ENCODE results near the gene ASZ1. TPM values are rescaled to one million over a fixed set of nuclear protein-coding genes. Genes with fewer than 3 reads are reported as not detected.

Gene ASZ1
- total and polyA plus RNA-seq, 2 donors (not counting 1 experiment from before 2014, with no cell fraction given) = not detected

DNA sequence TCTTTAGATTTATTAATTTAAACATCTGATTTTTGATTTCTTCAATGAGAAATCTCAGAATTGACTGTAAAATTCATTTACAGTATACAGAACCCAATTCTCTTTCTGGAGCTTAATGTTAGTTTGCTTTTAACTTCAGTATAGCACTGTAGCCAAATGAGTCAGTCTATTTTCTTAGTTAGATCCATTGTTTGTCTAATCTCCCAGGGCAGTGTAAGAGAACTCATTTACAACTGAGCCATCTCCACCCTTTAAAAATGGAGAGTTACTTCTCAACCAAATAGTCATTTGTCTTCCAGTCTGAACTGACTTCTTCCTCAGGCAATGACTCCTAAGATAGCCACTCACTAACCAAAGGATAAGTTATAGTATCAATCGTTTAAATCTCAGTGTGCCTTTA lies 101.5 kb downstream of the ASZ1 start:
- no peaks in the 10 kb centered on the region for H4K20me1 ChIP-seq (ENCODE audit: control insufficient read depth, insufficient read depth, low read length, poor library complexity, severe bottlenecking)
- Mint-ChIP-seq H3K4me3 (no peak overlapping the region), H3K27ac (no peak overlapping the region), H3K27me3 (peaks cover 49% of the 10 kb centered on the region), H3K9me3 (ENCODE audit: insufficient read depth) (peaks cover 1% of the 10 kb centered on the region), H3K4me1 (peaks cover 2% of the 10 kb centered on the region)
- peaks cover 0 to 36% (median 14%) of the 10 kb centered on the region in 4 experiments for H3K27me3 ChIP-seq (replicated peaks in 1 of 4; ENCODE audit: control extremely low read depth in 1 of 4, control insufficient read depth in 3 of 4, insufficient read depth in 4 of 4, low read length in 3 of 4)
- TF ChIP-seq EZH2 (IDR thresholded peaks at IDR 0.05; ENCODE audit: borderline replicate concordance, insufficient read depth, low read depth, low read length, poor library complexity, severe bottlenecking) = no peak
- TF ChIP-seq, protein P1, sequence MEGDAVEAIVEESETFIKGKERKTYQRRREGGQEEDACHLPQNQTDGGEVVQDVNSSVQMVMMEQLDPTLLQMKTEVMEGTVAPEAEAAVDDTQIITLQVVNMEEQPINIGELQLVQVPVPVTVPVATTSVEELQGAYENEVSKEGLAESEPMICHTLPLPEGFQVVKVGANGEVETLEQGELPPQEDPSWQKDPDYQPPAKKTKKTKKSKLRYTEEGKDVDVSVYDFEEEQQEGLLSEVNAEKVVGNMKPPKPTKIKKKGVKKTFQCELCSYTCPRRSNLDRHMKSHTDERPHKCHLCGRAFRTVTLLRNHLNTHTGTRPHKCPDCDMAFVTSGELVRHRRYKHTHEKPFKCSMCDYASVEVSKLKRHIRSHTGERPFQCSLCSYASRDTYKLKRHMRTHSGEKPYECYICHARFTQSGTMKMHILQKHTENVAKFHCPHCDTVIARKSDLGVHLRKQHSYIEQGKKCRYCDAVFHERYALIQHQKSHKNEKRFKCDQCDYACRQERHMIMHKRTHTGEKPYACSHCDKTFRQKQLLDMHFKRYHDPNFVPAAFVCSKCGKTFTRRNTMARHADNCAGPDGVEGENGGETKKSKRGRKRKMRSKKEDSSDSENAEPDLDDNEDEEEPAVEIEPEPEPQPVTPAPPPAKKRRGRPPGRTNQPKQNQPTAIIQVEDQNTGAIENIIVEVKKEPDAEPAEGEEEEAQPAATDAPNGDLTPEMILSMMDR (IDR thresholded peaks at IDR 0.05) = no peak
- no peaks in the 10 kb centered on the region for H3K4me1 ChIP-seq (ENCODE audit: control insufficient read depth in 2 of 2, insufficient read depth in 2 of 2, low read length in 2 of 2)
- no peaks in the 10 kb centered on the region for H3K36me3 ChIP-seq (replicated peaks in 1 of 2; ENCODE audit: control extremely low read depth in 1 of 2, control insufficient read depth in 1 of 2, extremely low read depth in 1 of 2, insufficient read depth in 2 of 2, low read length in 1 of 2)
- no peak overlapping the region for H3K27ac ChIP-seq (ENCODE audit: low read length in 2 of 2)
- intact Hi-C loops (cut with micrococcal nuclease) = no loop called here
- WGBS (ENCODE audit: insufficient coverage) = 100% methylated on average over 1 of the region's 1 CpG
- ChIA-PET POLR2A (no interaction called here), CTCF (no interaction called here)
- no peak overlapping the region for H2AFZ ChIP-seq (ENCODE audit: insufficient read depth, low read depth, low read length, poor library complexity, severe bottlenecking)
- DNase-seq (no peak), ATAC-seq (ENCODE audit: low read depth) (no peak)
- H3K4me3 ChIP-seq (ENCODE audit: control extremely low read depth in 1 of 5, extremely low read depth in 1 of 5, insufficient read depth in 1 of 5, low read depth in 2 of 5, low read length in 4 of 5) = no peak overlapping the region
- H3K4me2 ChIP-seq (replicated peaks; ENCODE audit: low read depth, low read length, poor library complexity, severe bottlenecking) = no peak overlapping the region
- H3K79me2 ChIP-seq (ENCODE audit: control insufficient read depth, insufficient read depth, low read length) = no peaks in the 10 kb centered on the region
- peaks cover 0 to 12% (median 0%) of the 10 kb centered on the region in 3 donors for H3K9me3 ChIP-seq (ENCODE audit: control extremely low read depth in 1 of 3, control insufficient read depth in 2 of 3, insufficient read depth in 1 of 3, low read length in 2 of 3)
- H3K9ac ChIP-seq (ENCODE audit: low read length) = no peak overlapping the region

DNA sequence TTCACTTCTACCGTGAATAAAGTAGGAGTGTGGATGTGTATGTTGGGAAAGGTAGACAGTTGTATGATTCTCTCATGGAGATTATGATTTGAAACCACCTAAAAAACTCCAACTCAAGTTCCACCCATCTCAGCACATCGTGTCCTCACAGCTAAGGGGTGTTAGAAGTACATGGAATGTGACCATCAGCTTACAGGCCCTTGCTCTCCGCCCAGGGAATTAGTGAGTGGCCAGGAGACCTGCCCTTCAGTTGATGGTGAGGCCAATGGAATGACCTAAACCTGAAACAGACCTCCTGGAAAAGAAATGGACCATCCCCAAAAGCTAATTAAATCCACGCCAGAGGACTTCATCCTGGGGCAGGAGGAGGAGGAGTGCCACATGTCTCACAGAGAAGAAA lies 102.3 kb downstream of the ASZ1 start:
- Histone ChIP-seq H3K36me3 (replicated peaks in 1 of 2; ENCODE audit: control extremely low read depth in 1 of 2, control insufficient read depth in 1 of 2, extremely low read depth in 1 of 2, insufficient read depth in 2 of 2, low read length in 1 of 2) (no peaks in the 10 kb centered on the region), H3K27ac (ENCODE audit: low read length in 2 of 2) (no peak overlapping the region), H3K9me3 (ENCODE audit: control extremely low read depth in 1 of 3, control insufficient read depth in 2 of 3, insufficient read depth in 1 of 3, low read length in 2 of 3) (peaks cover 0 to 12% (median 0%) of the 10 kb centered on the region in 3 donors), H3K4me1 (ENCODE audit: control insufficient read depth in 2 of 2, insufficient read depth in 2 of 2, low read length in 2 of 2) (no peaks in the 10 kb centered on the region), H3K9ac (ENCODE audit: low read length) (no peak overlapping the region), H2AFZ (ENCODE audit: insufficient read depth, low read depth, low read length, poor library complexity, severe bottlenecking) (no peak overlapping the region), H3K27me3 (replicated peaks in 1 of 4; ENCODE audit: control extremely low read depth in 1 of 4, control insufficient read depth in 3 of 4, insufficient read depth in 4 of 4, low read length in 3 of 4) (peaks cover 0 to 43% (median 14%) of the 10 kb centered on the region in 4 experiments), H4K20me1 (ENCODE audit: control insufficient read depth, insufficient read depth, low read length, poor library complexity, severe bottlenecking) (no peaks in the 10 kb centered on the region), H3K79me2 (ENCODE audit: control insufficient read depth, insufficient read depth, low read length) (no peaks in the 10 kb centered on the region), H3K4me3 (ENCODE audit: control extremely low read depth in 1 of 5, extremely low read depth in 1 of 5, insufficient read depth in 1 of 5, low read depth in 2 of 5, low read length in 4 of 5) (no peak overlapping the region), H3K4me2 (replicated peaks; ENCODE audit: low read depth, low read length, poor library complexity, severe bottlenecking) (no peak overlapping the region)
- POLR2A ChIA-PET = no interaction called here
- peaks cover 2% of the 10 kb centered on the region for H3K9me3 Mint-ChIP-seq (ENCODE audit: insufficient read depth)
- ATAC-seq (ENCODE audit: low read depth) (no peak), DNase-seq (no peak)
- H3K4me3 Mint-ChIP-seq = no peak overlapping the region
- 100% methylated on average over 1 of the region's 4 CpGs for WGBS (ENCODE audit: insufficient coverage)
- intact Hi-C loops (cut with micrococcal nuclease) = no loop called here
- no peak overlapping the region for H3K27ac Mint-ChIP-seq
- H3K27me3 Mint-ChIP-seq = peaks cover 56% of the 10 kb centered on the region
- TF ChIP-seq, protein P1 (IDR thresholded peaks at IDR 0.05) = no peak
- TF ChIP-seq EZH2 (IDR thresholded peaks at IDR 0.05; ENCODE audit: borderline replicate concordance, insufficient read depth, low read depth, low read length, poor library complexity, severe bottlenecking) = no peak
- CTCF ChIA-PET = no interaction called here
- peaks cover 2% of the 10 kb centered on the region for H3K4me1 Mint-ChIP-seq

All from B cell (primary cell).